ENCODE results near the gene ITGB5.
A peak's percentile ranks its signal among the peaks of the same experiment; 100 is the strongest.

ITGB5 gene

DNA sequence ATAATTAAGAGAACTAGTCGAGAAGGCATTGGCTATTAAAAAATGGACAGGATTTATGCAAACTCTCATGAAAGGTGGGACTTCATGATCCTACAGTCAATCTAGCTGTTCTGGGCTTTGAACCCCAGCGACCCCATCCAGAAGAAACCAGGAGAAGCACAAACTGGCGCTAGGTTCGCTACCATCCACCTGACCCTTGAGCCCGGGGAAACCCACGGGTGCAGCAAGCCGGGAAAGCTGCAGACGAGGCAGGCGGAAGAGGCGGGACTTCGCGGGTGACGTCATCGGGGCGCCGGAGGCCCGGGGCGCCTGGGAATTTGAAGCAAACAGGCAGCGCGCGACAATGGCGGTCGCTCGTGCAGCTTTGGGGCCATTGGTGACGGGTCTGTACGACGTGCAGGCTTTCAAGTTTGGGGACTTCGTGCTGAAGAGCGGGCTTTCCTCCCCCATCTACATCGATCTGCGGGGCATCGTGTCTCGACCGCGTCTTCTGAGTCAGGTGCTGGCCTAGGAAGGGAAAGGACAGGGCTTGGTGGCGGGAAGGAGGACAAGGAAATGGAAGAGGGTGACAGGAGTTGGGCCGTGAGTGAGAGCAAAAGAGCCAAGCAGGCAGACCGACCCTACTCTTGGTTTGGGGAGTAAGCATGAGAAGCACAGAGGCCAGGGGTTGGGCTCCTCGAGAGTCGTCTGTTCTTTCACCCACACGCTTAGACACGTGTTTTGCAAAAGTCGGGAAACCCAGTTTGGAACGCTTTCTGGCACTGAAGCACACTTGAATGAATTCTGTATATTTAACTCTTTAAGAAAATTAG lies 156.8 kb downstream of the ITGB5 start, which contains the start of gene UMPS:
TSS of gene UMPS (plus strand) at position 324 of the 812 bp plus-strand sequence. CDS start at position 344, 20 bp downstream.
- DNase-seq = peak; percentile 67

DNA sequence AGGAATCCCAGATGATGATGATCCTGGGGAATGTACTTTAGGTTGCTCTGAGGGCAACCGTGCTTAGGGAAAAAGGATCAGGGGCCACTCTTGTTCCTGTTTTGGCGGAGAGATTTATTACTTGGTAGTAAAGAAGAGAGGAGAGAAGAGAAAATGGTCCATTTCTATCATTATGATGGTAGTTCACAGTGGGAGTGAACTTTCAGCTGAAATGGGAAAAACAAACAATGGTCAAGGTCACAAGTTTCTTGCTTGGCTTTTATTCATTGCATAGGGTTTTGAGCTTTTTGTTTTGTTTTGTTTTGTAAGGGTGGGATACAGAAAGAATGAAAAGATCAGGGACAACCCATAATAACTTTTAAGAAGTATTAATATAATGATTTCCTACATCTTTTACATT lies 164.6 kb downstream of the ITGB5 start:
- no peak for DNase-seq

- DNase-seq = no peak
Observed at GRCh38 chr3:124714223-124714853, 172.8 kb downstream of the ITGB5 start.
